IMR-90 (cell line): ENCODE data around the gene ALX4. TPM values are rescaled to one million over a fixed set of nuclear protein-coding genes. Genes with fewer than 3 reads are reported as not detected.

Source experiments
- ATAC-seq: fragments of 200-7000 bp; cut with Tn5 transposase; 2 replicates; pipeline ENCODE4 v1.9.1; 2020; ENCODE audit warnings: low read depth, mild to moderate bottlenecking, moderate library complexity
- BruUV-seq: library from RNA; stranded (reverse); fragments of 400-500 nt; replicated peaks from 2 replicates; lab custom pipeline; 2021; lab: Mats Ljungman, UMichigan
- CTCF ChIA-PET: fragments of 300-600 bp; formaldehyde crosslinking; extraction: SDS; loops from one replicate; lab custom pipeline; 2021; ENCODE audit warnings: antibody characterized with exemption; lab: Yijun Ruan, JAX
- POLR2A ChIA-PET: fragments of 300-600 bp; sonication (Branson Sonifier 250); formaldehyde crosslinking; loops from one replicate; lab custom pipeline; 2022; ENCODE audit warnings: antibody characterized with exemption; ENCODE audit not compliant: unreplicated experiment; lab: Charles Lee
- DNase-seq: peaks from one replicate; pipeline ENCODE4 v3.0.0; 2013
- H2AFZ ChIP-seq: replicated peaks from 2 replicates; pipeline ENCODE3; 2013; ENCODE audit warnings: low read length, mild to moderate bottlenecking; ENCODE audit not compliant: poor library complexity
- H2AK5ac ChIP-seq: 2 replicates; pipeline ENCODE4 v1.6.1; 2013; ENCODE audit warnings: low read depth, low read length, inconsistent platforms
- H2AK9ac ChIP-seq: replicated peaks from 2 replicates; pipeline ENCODE3; 2013; ENCODE audit warnings: mild to moderate bottlenecking, low read depth, low read length, moderate library complexity; ENCODE audit not compliant: poor library complexity
- H2BK120ac ChIP-seq: 2 replicates; pipeline ENCODE4 v1.6.1; 2013; ENCODE audit warnings: low read depth, low read length, inconsistent platforms
- H2BK15ac ChIP-seq: 3 replicates; pipeline ENCODE4 v1.6.1; 2013; ENCODE audit warnings: low read depth, low read length, inconsistent platforms
- H2BK20ac ChIP-seq: 2 replicates; pipeline ENCODE4 v1.6.1; 2013; ENCODE audit warnings: low read depth, mild to moderate bottlenecking, inconsistent platforms, low read length, moderate library complexity
- H2BK5ac ChIP-seq: 2 replicates; pipeline ENCODE4 v1.6.1; 2013; ENCODE audit warnings: mild to moderate bottlenecking, low read depth, low read length, inconsistent platforms; ENCODE audit not compliant: poor library complexity, severe bottlenecking
- H3K14ac ChIP-seq: replicated peaks from 2 replicates; pipeline ENCODE4 v1.6.1; 2013; ENCODE audit warnings: low read depth, low read length, inconsistent platforms
- H3K18ac ChIP-seq: 2 replicates; pipeline ENCODE4 v1.6.1; 2013; ENCODE audit warnings: low read depth, low read length, control low read depth
- H3K23ac ChIP-seq: 2 replicates; pipeline ENCODE4 v1.6.1; 2013; ENCODE audit warnings: low read depth, low read length, inconsistent platforms
- H3K27ac ChIP-seq: 2 replicates; pipeline ENCODE4 v1.5.1; 2013; ENCODE audit warnings: mild to moderate bottlenecking, control low read depth, low read length; ENCODE audit not compliant: insufficient read depth
- H3K27me3 ChIP-seq: 2 replicates; pipeline ENCODE4 v1.6.1; 2013; ENCODE audit warnings: low read length; ENCODE audit not compliant: control insufficient read depth, insufficient read depth
- H3K36me3 ChIP-seq: 2 replicates; pipeline ENCODE4 v1.6.1; 2013; ENCODE audit warnings: low read length, mixed read lengths; ENCODE audit not compliant: control insufficient read depth, insufficient read depth
- H3K4ac ChIP-seq: 2 replicates; pipeline ENCODE4 v1.6.1; 2013; ENCODE audit warnings: low read depth, low read length, inconsistent platforms
- H3K4me1 ChIP-seq: 2 replicates; pipeline ENCODE4 v1.6.1; 2013; ENCODE audit warnings: low read length, mixed read lengths; ENCODE audit not compliant: control insufficient read depth, insufficient read depth
- H3K4me2 ChIP-seq: 2 replicates; pipeline ENCODE4 v1.6.1; 2013; ENCODE audit warnings: low read depth, mild to moderate bottlenecking, control low read depth, low read length, moderate library complexity
- H3K4me3 ChIP-seq: 2 replicates; pipeline ENCODE4 v1.5.1; 2013; ENCODE audit warnings: low read depth, mild to moderate bottlenecking, control low read depth, low read length, moderate library complexity; ENCODE audit not compliant: insufficient read depth
- H3K56ac ChIP-seq: 2 replicates; pipeline ENCODE4 v1.6.1; 2013; ENCODE audit warnings: low read length, inconsistent platforms; ENCODE audit not compliant: insufficient read depth; ENCODE audit errors: extremely low read depth
- H3K79me1 ChIP-seq, 2 experiments: 2 replicates each; pipeline ENCODE4 v1.6.1; 2013; ENCODE audit warnings: low read length in 2 of 2, inconsistent platforms in 1 of 2, low read depth in 1 of 2
- H3K9ac ChIP-seq: 2 replicates; pipeline ENCODE4 v1.6.1; 2013; ENCODE audit warnings: low read depth, low read length, control low read depth
- H3K9me1 ChIP-seq: 2 replicates; pipeline ENCODE4 v1.6.1; 2013; ENCODE audit warnings: low read length, inconsistent platforms; ENCODE audit not compliant: insufficient read depth
- H3K9me3 ChIP-seq: 2 replicates; pipeline ENCODE4 v1.6.1; 2013; ENCODE audit warnings: low read length; ENCODE audit not compliant: control insufficient read depth, insufficient read depth
- H4K20me1 ChIP-seq: 2 replicates; pipeline ENCODE4 v1.6.1; 2013; ENCODE audit warnings: low read length, inconsistent platforms; ENCODE audit not compliant: insufficient read depth
- H4K5ac ChIP-seq: 2 replicates; pipeline ENCODE4 v1.6.1; 2013; ENCODE audit warnings: mild to moderate bottlenecking, low read depth, low read length, control low read depth
- H4K8ac ChIP-seq, 2 experiments: 2 replicates each; pipeline ENCODE4 v1.6.1; 2013; ENCODE audit warnings: low read depth in 2 of 2, low read length in 2 of 2, control low read depth in 1 of 2, inconsistent platforms in 1 of 2
- H4K91ac ChIP-seq: 2 replicates; pipeline ENCODE4 v1.6.1; 2013; ENCODE audit warnings: low read depth, low read length, inconsistent platforms; ENCODE audit not compliant: insufficient read depth
- POLR2A ChIP-seq: IDR thresholded peaks from 2 replicates; pipeline ENCODE4 v1.6.1; 2012; ENCODE audit warnings: mild to moderate bottlenecking, low read depth, low read length
- WGBS, 2 experiments: methylation state at CpG; one replicate each; pipeline versions ENCODE4 v1.1.5 to v1.1.7; 2013; ENCODE audit warnings: missing lambda C conversion rate in 2 of 2; ENCODE audit not compliant: insufficient read length in 1 of 2; ENCODE audit errors: extremely low coverage in 2 of 2; 5-methylcytosine and 5-hydroxymethylcytosine counted together
- dilution Hi-C: fragments of 300-500 bp; cut with HindIII; formaldehyde crosslinking; loops from one replicate; pipeline ENCODE4 v1.14.3; 2018; ENCODE audit warnings: low sequenced_read_pairs; ENCODE audit not compliant: unreplicated experiment
- in situ Hi-C: fragments of 300-500 bp; cut with MboI; formaldehyde crosslinking; loops from 3 replicates; pipeline ENCODE4 v1.14.3; 2019; ENCODE audit warnings: low sequenced_read_pairs, inconsistent platforms, mixed read lengths
- intact Hi-C: fragments of 100-400 bp; cut with micrococcal nuclease; formaldehyde crosslinking; loops from 2 replicates; pipeline ENCODE4 v1.10.0; 2022
- polyA plus RNA-seq, 3 experiments: library from polyadenylated mRNA; depleted of rRNA; stranded (reverse); fragments of >200 nt; gene quantifications; 2 replicates each; pipeline ENCODE4 v1.2.3, GENCODE V29; 2012; ENCODE audit warnings: low replicate concordance in 1 of 3
- total RNA-seq: library from RNA; depleted of rRNA; stranded (reverse); fragments of >200 nt; gene quantifications from 2 replicates; pipeline ENCODE4 v1.2.3, GENCODE V29; 2012

The ALX4 gene
- total and polyA plus RNA-seq, 2 of the 4 experiments (the other 2 are of a cell fraction) = not detected

DNA sequence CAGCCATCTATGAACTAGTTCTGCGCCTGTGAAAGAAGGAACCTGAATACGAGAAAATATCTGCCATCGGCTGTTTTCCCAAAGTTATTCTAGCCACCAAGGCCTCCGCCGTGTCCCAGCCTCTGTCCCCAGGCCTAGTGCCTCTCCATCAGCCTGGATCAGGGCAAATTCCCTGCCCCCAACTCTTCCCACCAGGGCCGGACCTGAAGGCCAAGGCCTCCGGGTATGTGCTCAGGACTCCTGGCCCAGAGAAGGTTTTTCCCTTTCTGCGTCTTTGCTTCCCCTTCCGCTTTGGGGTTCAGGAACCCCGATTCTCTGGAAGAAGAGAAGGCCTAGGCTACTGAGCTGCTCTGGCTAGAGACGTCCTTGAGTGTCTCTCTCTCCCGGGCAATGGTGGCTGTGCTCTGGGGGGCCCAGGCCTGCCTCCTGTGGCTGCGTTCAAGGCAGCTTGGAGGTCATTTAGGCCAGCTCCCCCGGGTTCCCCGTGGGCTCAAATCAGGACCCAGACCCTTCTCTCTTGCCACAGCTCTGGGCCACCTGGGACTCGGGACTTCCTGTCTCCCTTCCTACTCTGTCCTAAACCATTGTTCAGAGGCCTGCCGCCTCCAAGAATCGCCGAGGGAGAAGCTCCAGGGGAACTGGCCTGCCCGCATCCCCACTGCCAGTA is 1.6 kb downstream of the ALX4 start:
- BruUV-seq = no TSS peak
- no peak overlapping the region for H2AK9ac ChIP-seq

More for the DNA sequence above, 1.6 kb downstream of the ALX4 start:
- no peak for TF ChIP-seq POLR2A
- H3K23ac ChIP-seq = no peak overlapping the region
- H2BK20ac ChIP-seq = no peak overlapping the region
- no peak overlapping the region for H4K91ac ChIP-seq
- H3K9me1 ChIP-seq = no peaks in the 10 kb centered on the region
- CTCF ChIA-PET = no interaction called here
- no peak overlapping the region for H3K56ac ChIP-seq
- H3K27me3 ChIP-seq = peaks cover 98% of the 10 kb centered on the region
- no peak overlapping the region for H2BK5ac ChIP-seq
- no peak overlapping the region for H2AK5ac ChIP-seq
- no peak for ATAC-seq
- no peak for DNase-seq
- 69% methylated on average over 14 of the region's 20 CpGs; no CpG with 5 or more reads in 1 of the 2 experiments for WGBS, 2 experiments
- peaks cover 12% of the 10 kb centered on the region for H3K9me3 ChIP-seq
- no peak overlapping the region for H4K8ac ChIP-seq
- H2BK120ac ChIP-seq = no peak overlapping the region
- peaks cover 2% of the 10 kb centered on the region; the same call in 1 of the 2 replicates for H3K4me1 ChIP-seq
- no peak overlapping the region for H3K4ac ChIP-seq
- POLR2A ChIA-PET = no interaction called here
- H3K4me2 ChIP-seq = no peak overlapping the region
- H3K9ac ChIP-seq = no peak overlapping the region
- 0 out of 2 replicates have a peak, but pooled peaks cover 3% of the 10 kb centered on the region for H4K20me1 ChIP-seq
- dilution Hi-C loops (no loop called here), intact Hi-C loops (no loop called here), in situ Hi-C loops (no loop called here)
- H3K4me3 ChIP-seq = no peak overlapping the region
- H3K79me1 ChIP-seq = no peaks in the 10 kb centered on the region
- no peak overlapping the region for H3K14ac ChIP-seq
- H2AFZ ChIP-seq = no peak overlapping the region
- no peak overlapping the region for H4K5ac ChIP-seq
- no peak overlapping the region for H3K27ac ChIP-seq
- H3K18ac ChIP-seq = no peak overlapping the region
- no peaks in the 10 kb centered on the region for H3K36me3 ChIP-seq
- H2BK15ac ChIP-seq = no peak overlapping the region
